ENCODE measurements around the gene RASAL2.

- TF ChIP-seq CTCF (IDR thresholded peaks at IDR 0.05), result no peak
- TF ChIP-seq POLR2A (IDR thresholded peaks at IDR 0.05), result no peak
- TF ChIP-seq POLR2AphosphoS5 (IDR thresholded peaks at IDR 0.05), result no peak
Measured at GRCh38 chr1:178267646-178268094, 173.8 kb downstream of the RASAL2 start.

Measured in suprapubic skin (tissue), 4 donors.